GM19351 (cell line): ENCODE data around the gene NCOA7.
"Not testable (repeated sequence)": the region's sequence is repeated elsewhere in the genome, so short reads cannot be mapped to it uniquely, and the experiment has no call there.

Experiments used
- ATAC-seq: cut with Tn5 transposase; IDR thresholded peaks from one replicate; pipeline ENCODE4 v1.9.1; 2021; ENCODE audit warnings: mild to moderate bottlenecking, moderate library complexity; ENCODE audit not compliant: unreplicated experiment

The NCOA7 gene

GRCh38 chr6:125791820-125792165, 1.0 kb downstream of the NCOA7 start:
- ATAC-seq, result no peak

DNA sequence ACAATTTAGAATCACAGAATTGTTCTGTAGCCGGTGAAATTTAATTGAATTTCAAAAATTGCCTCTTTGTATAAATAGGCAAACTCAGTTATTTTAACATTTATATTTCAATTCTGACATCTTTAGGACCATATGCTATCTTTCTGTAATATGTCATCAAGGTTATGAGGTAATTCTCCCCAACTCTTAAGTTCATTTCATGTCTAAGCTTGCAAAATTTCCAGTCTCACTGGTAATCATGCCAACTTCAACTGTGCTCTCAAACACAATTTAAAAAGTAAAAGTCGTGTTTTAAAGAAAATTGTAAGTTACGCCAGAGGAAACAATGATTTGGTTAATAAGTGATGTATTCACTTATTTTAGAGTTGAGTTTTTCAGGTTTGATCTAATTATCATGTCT, 1.4 kb downstream of the NCOA7 start:
- no peak for ATAC-seq

DNA sequence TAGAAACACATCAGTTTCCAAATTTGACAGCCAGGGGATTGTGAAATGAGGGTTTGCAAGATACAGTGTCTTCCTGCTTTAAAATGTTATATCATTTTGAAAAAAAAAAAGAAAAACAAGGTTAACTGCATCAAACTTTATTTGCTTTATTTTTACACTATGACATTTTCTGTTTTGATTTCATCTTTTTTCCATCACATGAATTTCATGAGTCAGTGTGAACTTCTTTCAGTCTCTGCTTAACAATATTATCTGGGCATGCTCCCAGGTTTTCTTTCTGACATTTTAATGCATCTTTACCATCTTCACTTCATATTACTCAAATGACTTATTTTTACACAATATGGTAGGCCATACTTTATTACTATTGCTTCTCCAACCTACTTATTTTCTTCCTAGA, 1.9 kb downstream of the NCOA7 start:
- no peak for ATAC-seq

- no peak for ATAC-seq
These were observed 2.5 kb downstream of the NCOA7 start for GRCh38 chr6:125793280-125793679.

DNA sequence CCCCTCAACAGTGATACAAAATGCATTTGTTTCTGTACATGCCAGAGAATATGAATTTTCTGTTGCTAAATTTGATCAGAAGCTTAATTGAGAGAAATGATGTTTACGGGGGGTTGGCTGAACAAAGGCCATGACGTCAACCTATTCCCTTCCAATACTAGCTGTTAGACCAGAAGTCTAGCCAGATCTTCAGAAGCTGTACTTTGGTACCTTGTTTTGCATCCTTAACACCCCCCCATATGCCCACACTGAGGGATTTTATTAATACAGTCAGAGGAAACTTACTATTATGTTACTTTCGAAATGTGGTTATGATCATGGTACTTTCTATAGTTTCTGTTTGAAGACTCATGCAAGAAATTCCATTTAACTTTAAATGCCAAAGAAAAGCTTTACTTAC, 3.1 kb downstream of the NCOA7 start:
- no peak for ATAC-seq

DNA sequence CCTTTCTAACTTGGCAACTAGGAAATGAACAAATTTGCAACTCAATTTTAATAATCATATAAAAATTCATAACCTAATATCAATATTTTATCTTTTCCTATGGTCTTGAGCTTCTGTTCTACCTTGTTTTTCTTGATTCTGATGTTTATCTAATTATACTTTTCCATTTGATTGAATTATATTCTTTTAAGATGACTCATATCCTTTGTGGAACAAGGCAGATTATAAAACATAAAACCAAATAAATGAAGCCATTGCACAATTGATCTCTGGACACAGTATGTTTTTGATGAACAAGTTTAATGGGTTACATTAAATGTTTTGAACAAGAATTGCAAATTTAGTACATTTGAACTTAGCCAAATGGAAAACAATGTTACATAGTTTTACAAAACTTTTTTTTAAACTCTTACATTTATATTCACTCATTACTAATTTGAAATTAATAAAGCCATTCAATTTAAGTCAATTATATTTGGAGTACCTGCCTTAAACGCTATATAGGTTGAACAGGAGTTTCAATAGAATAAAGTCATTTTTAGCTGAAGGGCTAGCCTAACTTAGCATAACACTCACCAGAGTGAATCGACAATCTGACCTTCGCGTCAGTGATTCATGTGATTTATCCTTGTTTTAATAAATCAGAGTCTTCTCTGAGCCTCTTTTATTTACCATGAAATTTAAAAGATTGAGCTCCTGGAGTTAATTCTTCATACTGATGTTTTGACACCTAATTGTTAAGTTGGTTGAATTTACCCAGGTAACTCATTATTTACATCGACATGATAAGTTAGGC, 3.8 kb downstream of the NCOA7 start:
- no peak for ATAC-seq

DNA sequence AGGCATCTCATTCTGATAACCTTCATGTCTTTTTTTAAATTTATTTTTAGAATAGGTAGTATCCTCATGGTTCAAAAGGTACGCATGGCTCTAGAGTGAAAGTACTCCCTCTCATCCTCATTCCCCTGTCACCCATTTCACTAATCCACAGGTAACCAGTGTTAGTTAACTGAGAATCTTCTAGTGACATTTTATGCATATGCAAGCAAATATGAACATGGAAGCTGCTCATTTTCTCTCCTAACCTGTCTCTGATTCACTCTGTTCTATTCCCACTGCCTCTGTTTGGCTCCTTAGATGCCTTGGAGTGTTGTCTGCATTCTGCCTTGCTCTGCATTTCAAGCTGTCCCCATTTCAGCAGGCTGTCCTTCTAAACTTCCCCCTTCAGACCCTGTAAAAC, 4.5 kb downstream of the NCOA7 start:
- ATAC-seq, result no peak

DNA sequence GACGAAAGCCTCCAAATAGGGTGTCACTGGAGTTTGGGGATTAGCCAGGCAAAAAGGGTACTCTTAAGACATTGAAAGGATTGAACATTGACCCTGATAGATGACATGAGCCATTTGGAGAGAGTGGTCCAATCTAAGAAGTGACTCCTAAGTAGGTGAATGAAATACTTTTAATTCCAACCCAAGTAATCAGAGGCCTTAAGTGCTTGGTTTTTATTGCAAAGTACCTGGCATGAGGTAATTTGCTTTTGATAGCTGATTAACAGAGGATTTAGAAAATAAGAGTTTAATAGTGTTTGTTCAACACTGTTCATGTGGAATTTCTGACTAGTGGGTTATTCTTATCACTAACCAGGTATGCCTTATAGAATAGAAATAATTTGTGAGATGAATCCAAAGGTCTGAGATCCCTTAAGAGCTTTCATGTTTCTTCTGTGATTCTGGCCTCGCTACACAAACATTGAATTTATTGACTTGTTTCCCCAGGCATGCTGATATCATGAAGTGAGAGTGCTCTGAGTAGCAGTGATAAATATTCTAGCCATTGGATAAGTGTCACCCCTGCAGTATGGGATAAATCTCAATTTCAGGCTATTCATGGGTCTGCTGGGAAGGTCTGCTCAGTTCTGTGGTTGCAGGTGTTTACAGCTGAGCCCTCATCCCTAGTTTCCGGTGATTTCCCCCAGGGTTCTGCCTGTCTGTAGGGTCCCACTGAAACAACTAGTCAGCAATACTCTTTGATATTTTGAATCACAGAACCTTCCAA, 6.5 kb downstream of the NCOA7 start:
- ATAC-seq, result no peak

GRCh38 chr6:125797886-125798444, 7.2 kb downstream of the NCOA7 start:
- no peak for ATAC-seq

- peak; percentile 91 for ATAC-seq
These were observed 8.2 kb downstream of the NCOA7 start for GRCh38 chr6:125798734-125799508.

DNA sequence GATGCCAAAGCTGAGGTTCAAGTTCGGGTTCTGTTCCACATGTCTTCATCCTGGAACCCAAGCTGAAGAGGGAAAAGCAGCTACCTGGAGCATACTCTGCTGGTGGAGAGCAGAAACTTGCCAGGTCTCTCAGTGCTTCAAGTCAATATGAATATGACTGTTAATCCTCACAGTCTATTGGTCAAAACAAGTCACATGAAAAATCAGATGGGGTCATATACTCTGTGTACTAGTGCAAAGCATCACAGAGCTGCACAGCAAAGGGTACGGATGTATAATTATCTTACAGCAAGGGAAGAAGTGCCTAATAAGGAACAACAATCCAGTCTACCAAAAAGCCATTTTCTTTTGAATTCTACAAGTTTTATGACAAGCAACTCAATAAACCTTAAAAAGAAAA, 11.6 kb downstream of the NCOA7 start:
- ATAC-seq, result no peak

- ATAC-seq, result peak; percentile 13
These were observed 12.2 kb downstream of the NCOA7 start for GRCh38 chr6:125802943-125803377.

DNA sequence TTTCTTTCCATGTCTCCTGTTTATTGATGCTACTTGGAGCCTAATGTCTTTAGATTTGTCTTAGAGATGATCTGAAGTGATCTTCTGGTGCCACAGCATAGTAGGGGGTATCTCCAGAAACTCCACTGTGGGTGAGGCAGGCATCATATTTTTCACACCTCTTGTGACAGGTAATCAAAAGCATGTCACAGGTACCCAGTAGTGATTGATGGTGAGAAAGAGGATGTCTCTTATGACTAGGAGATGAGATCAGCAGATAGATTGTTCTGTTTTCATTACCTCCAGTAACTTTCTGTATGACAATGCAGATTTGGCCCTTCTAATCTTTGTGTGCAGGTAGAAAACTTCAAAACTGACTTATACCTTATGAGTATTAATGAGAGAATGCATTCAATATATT, 13.5 kb downstream of the NCOA7 start:
- peak; percentile 72 for ATAC-seq

- not testable (repeated sequence) for ATAC-seq
These were observed 14.2 kb downstream of the NCOA7 start for GRCh38 chr6:125804866-125805425.

DNA sequence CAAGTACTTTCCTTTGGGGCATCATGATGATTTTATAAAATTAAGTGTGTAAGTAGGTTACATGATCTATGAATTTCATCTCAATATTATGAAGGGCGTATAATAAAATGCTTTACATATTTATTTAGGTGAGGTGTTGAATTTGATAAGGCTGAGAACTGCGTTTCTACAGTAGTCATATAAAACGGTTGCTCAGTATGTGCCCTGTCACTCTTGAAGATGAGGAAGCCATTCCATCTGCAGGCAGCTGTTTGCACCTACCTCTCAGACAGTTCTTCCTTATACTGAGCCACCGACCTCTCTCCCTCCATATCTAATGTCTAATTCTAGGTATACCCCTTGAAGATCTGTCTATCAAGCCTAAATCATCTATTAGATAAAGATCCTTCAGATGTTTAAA, 16.1 kb downstream of the NCOA7 start:
- ATAC-seq, result no peak

DNA sequence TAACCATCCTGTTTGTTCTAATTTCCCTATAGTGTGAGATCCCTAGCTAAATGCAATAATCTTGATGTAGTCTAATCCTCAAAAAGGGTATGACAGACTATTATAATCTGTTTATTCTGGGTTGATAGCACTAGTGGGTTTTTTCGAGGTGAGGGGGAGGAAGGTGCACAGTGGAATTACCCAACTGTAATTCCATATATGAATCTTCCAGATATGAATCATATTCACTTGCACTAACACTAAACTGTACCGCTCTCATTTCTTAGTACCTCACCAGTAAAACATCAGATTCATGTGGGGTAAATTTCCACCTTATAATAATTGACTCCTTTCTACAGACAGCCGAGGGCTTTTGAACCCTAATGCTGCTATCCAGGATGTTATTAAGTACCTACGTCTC, 16.5 kb downstream of the NCOA7 start:
- ATAC-seq, result peak; percentile 36

DNA sequence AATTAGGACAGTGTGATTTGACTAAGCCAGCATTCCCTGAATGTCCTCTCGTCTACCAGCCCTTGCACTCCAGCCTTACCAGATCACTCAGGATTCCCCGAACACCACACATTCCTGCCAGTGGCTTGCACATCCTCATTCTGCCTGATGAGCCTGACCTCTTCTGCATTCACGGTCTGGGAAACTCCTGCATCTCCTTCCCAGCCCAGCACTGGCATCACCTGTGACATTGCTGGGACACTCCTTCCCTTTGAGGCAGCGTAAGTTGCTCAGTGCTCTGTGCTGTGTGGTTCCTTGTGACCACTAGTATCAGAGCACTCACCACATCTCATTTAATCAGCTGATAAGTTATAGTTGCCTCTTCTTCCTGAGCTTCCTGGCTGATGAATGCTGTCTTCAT, 17.3 kb downstream of the NCOA7 start:
- peak; percentile 18 for ATAC-seq

- ATAC-seq, result no peak
These were observed 17.8 kb downstream of the NCOA7 start for GRCh38 chr6:125808591-125808990.

DNA sequence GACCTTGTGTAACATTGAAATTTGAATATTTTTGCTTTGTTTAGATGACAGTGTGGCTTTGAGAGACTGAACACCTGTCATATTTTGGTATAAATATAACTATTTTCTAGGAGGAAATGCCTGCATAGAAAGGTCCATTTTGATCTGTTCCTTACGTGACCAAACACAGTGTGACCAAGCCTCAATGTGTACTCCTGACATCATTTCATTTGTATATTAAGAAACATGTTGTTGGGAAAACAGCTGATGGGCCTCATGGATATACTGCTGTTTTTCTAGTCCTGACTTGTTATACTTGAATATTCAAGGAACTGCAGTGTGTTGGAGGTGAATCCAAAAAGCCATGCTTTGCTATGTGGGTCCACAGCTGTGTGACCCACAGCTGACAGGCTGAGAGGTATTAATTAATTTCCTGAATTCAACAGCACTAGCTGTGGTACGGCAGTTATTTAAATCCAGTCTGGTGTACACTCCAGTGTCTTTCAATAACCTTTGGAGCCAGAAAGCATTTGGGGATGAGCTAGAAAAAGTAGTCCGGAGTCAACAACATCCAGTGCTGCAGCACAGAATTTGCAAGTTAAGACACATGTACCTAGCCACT, 18.9 kb downstream of the NCOA7 start:
- ATAC-seq, result no peak

DNA sequence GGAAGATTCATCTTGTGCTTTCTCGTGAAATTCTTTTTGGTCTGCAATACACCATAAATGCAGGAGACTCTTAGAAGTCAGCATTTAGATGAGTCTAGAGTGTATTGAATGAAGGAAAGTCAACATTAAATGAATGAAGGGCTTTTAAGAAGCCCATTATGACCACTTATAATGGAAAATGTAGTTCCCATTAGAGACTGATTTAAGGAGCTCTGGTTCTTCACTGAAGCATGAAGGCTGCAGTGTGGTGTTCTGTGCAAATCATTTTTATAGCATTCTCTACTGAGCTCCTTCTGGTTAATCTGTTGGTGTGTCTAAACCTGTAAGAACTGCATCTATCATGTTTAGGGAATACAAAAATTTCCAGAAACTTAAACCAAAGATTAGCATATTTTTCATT, 19.7 kb downstream of the NCOA7 start:
- no peak for ATAC-seq

DNA sequence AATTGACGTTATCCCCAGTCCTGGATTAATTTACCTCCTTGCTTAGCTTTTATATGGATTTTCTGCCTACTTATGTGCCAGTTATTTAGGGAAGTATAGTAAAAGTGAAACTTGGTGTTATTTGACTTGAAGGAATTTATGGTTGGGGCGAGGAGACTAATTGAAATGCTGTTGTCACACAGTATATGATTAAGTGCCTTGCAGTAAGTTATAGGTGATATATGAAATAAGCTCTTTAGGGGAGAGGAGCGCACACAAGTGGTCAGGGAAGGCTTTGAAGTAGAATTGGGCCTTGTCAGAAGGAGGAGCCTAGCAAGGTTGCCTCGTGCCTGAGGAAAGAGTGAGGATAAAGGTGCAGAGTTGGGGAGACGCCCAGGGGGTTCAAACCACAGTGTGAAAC, 20.5 kb downstream of the NCOA7 start:
- no peak for ATAC-seq
